ENCODE results near the gene SRPK1. TPM values are rescaled to one million over a fixed set of nuclear protein-coding genes. Genes with fewer than 3 reads are reported as not detected.

The SRPK1 gene
- total and polyA plus RNA-seq, 10 of the 15 experiments (the other 5 are each of a cell fraction or from before 2014, with no cell fraction given), result 47.4 to 112 (median 85.8) TPM

- no peak for DNase-seq (ENCODE audit: low read depth, low spot score)
- H4K20me1 ChIP-seq (ENCODE audit: control insufficient read depth, insufficient read depth), result no peaks in the 10 kb centered on the region
- intact Hi-C loops (cut with micrococcal nuclease; ENCODE audit: unreplicated experiment), result no loop called here
- POLR2A ChIA-PET, result no interaction called here
- CTCF ChIA-PET, result no interaction called here
- H3K9me3 ChIP-seq (replicated peaks; ENCODE audit: control insufficient read depth, insufficient read depth, low read length), result no peaks in the 10 kb centered on the region
- SMC1A ChIA-PET (ENCODE audit: uncharacterized antibody, unreplicated experiment), result no interaction called here
- H2AFZ ChIP-seq (ENCODE audit: control insufficient read depth, low read depth, low read length), result no peak overlapping the region
- no peak for FAIRE-seq
- no peaks in the 10 kb centered on the region for H3K36me3 ChIP-seq (ENCODE audit: control insufficient read depth in 2 of 2, insufficient read depth in 2 of 2, low read length in 1 of 2)
- no peak overlapping the region for H3K4me2 ChIP-seq (ENCODE audit: control insufficient read depth, insufficient read depth)
- H3K27ac ChIP-seq (ENCODE audit: control insufficient read depth, insufficient read depth), result no peak overlapping the region
- H3K9ac ChIP-seq (ENCODE audit: control insufficient read depth, insufficient read depth, low read length), result no peak overlapping the region
- H3K4me1 ChIP-seq (ENCODE audit: control insufficient read depth, insufficient read depth, low read length), result no peaks in the 10 kb centered on the region
- RAD21 ChIA-PET (ENCODE audit: unreplicated experiment), result no interaction called here
- in situ Hi-C loops (cut with MboI), result no loop called here
- BruUV-seq (replicated peaks), result no TSS peak
- no peak for TF ChIP-seq ZNF207 (IDR thresholded peaks at IDR 0.05; ENCODE audit: borderline replicate concordance)
- no peak for TF ChIP-seq IKZF2 (IDR thresholded peaks at IDR 0.05)
- no peak for TF ChIP-seq FOXK2 (IDR thresholded peaks at IDR 0.05)
- no peak for TF ChIP-seq SMAD1 (IDR thresholded peaks at IDR 0.05; ENCODE audit: low read depth, partially characterized antibody)
- TF ChIP-seq DPF2 (IDR thresholded peaks at IDR 0.05), result no peak
- TF ChIP-seq SIX5 (IDR thresholded peaks at IDR 0.05; ENCODE audit: low read depth, low read length, severe bottlenecking), result no peak
- no peak for TF ChIP-seq HDGF (IDR thresholded peaks at IDR 0.05)
- TF ChIP-seq ZNF274 (IDR thresholded peaks at IDR 0.05; ENCODE audit: insufficient read depth, insufficient read length), result no peak
- WGBS (ENCODE audit: insufficient coverage, insufficient replicate concordance, low lambda C conversion rate, missing lambda C conversion rate), result 43% methylated on average over 17 of the region's 17 CpGs
- H3K4me3 ChIP-seq, result no peak overlapping the region
- H3K79me2 ChIP-seq (ENCODE audit: control insufficient read depth, insufficient read depth, low read length), result no peaks in the 10 kb centered on the region
- ATAC-seq, result no peak
- H3K27me3 ChIP-seq (replicated peaks in 1 of 2; ENCODE audit: control insufficient read depth in 2 of 2, insufficient read depth in 2 of 2, low read length in 1 of 2), result peaks cover 0 to 1% of the 10 kb centered on the region in 2 experiments; a peak in 2 of 4 replicates
Observed at GRCh38 chr6:35794536-35795452, 126.1 kb downstream of the SRPK1 start.
